Osteoblast (primary cell): Measurements from ENCODE around the gene GNAQ. TPM values are rescaled to one million over a fixed set of nuclear protein-coding genes. Genes with fewer than 3 reads are reported as not detected.
A peak's percentile ranks its signal among the peaks of the same experiment; 100 is the strongest.

Experiments
- DNase-seq: peaks from one replicate; pipeline ENCODE4 v3.0.0; 2011; ENCODE audit warnings: low spot score, mixed read lengths; ENCODE audit not compliant: insufficient read length; ENCODE audit errors: missing footprints
- H2AFZ ChIP-seq: 2 replicates; pipeline ENCODE4 v1.6.0; 2011; ENCODE audit warnings: mild to moderate bottlenecking, low read length
- H3K27ac ChIP-seq: 2 replicates; pipeline ENCODE4 v1.5.1; 2011; ENCODE audit warnings: mild to moderate bottlenecking, low read depth, low read length, moderate library complexity
- H3K27me3 ChIP-seq: 2 replicates; pipeline ENCODE4 v1.6.0; 2012; ENCODE audit warnings: mild to moderate bottlenecking, control low read depth, inconsistent platforms, low read length, moderate library complexity; ENCODE audit not compliant: insufficient read depth
- H3K36me3 ChIP-seq: 2 replicates; pipeline ENCODE4 v1.5.1; 2011; ENCODE audit warnings: mild to moderate bottlenecking, low read length, control low read depth, moderate library complexity; ENCODE audit not compliant: insufficient read depth
- H3K4me1 ChIP-seq: 2 replicates; pipeline ENCODE4 v1.5.1; 2011; ENCODE audit warnings: mild to moderate bottlenecking, low read length, control low read depth, moderate library complexity; ENCODE audit not compliant: insufficient read depth
- H3K4me2 ChIP-seq: 2 replicates; pipeline ENCODE4 v1.6.0; 2011; ENCODE audit warnings: mild to moderate bottlenecking, low read length; ENCODE audit not compliant: insufficient read depth
- H3K4me3 ChIP-seq: fragments of 200-600 bp; sonication (generic); 3 replicates; pipeline ENCODE4 v1.5.1; 2012; ENCODE audit warnings: mild to moderate bottlenecking, low read length, inconsistent platforms; ENCODE audit not compliant: insufficient read depth
- H3K79me2 ChIP-seq: 2 replicates; pipeline ENCODE4 v1.6.0; 2012; ENCODE audit warnings: mild to moderate bottlenecking, low read length, control low read depth, inconsistent platforms; ENCODE audit not compliant: insufficient read depth
- H3K9me3 ChIP-seq: 2 replicates; pipeline ENCODE4 v1.5.1; 2011; ENCODE audit warnings: low read depth, low read length, control low read depth
- H4K20me1 ChIP-seq: 2 replicates; pipeline ENCODE4 v1.6.0; 2012; ENCODE audit warnings: mild to moderate bottlenecking, low read length, control low read depth; ENCODE audit not compliant: insufficient read depth
- total RNA-seq: library from RNA; depleted of rRNA; stranded (reverse); fragments of >200 nt; gene quantifications from 2 replicates; pipeline ENCODE4 v1.2.3, GENCODE V29; 2012
- TF ChIP-seq, protein P1 (sequence below): IDR thresholded peaks from 2 replicates; pipeline ENCODE4 v1.5.1; 2011; ENCODE audit warnings: mild to moderate bottlenecking, low read depth, low read length, moderate library complexity; ENCODE audit errors: extremely low read depth

Gene GNAQ
- total RNA-seq, 1 donor: 64.8 TPM

DNA sequence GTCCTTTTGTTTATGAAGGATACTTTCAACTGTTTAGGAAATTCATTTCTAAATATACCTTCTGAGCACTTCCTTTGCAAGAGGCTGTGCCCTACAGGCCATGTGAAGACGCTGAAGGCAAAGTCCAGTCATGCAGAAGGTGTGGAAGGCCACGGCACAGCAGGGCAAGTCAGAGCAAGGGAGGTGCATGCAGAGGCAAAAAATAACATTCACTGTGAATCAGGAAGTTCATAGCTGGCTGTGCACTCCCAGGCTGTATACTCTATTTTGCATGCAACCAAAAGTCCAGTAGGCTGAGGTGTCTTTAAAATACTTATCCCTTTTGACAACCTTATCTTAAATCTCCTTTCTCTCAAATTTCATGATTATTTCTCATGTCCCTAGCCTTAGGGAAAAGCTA, 50.3 kb downstream of the GNAQ start:
- Histone ChIP-seq H3K27ac (peak overlapping the region; percentile 85), H3K27me3 (no peaks in the 10 kb centered on the region), H4K20me1 (peaks cover 10% of the 10 kb centered on the region), H2AFZ (no peak overlapping the region), H3K9me3 (no peaks in the 10 kb centered on the region), H3K36me3 (no peaks in the 10 kb centered on the region), H3K79me2 (peaks cover 72% of the 10 kb centered on the region), H3K4me3 (no peak overlapping the region), H3K4me1 (peaks cover 39% of the 10 kb centered on the region), H3K4me2 (peak overlapping the region; percentile 49)
- TF ChIP-seq, protein P1, sequence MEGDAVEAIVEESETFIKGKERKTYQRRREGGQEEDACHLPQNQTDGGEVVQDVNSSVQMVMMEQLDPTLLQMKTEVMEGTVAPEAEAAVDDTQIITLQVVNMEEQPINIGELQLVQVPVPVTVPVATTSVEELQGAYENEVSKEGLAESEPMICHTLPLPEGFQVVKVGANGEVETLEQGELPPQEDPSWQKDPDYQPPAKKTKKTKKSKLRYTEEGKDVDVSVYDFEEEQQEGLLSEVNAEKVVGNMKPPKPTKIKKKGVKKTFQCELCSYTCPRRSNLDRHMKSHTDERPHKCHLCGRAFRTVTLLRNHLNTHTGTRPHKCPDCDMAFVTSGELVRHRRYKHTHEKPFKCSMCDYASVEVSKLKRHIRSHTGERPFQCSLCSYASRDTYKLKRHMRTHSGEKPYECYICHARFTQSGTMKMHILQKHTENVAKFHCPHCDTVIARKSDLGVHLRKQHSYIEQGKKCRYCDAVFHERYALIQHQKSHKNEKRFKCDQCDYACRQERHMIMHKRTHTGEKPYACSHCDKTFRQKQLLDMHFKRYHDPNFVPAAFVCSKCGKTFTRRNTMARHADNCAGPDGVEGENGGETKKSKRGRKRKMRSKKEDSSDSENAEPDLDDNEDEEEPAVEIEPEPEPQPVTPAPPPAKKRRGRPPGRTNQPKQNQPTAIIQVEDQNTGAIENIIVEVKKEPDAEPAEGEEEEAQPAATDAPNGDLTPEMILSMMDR: no peak
- DNase-seq: no peak

DNA sequence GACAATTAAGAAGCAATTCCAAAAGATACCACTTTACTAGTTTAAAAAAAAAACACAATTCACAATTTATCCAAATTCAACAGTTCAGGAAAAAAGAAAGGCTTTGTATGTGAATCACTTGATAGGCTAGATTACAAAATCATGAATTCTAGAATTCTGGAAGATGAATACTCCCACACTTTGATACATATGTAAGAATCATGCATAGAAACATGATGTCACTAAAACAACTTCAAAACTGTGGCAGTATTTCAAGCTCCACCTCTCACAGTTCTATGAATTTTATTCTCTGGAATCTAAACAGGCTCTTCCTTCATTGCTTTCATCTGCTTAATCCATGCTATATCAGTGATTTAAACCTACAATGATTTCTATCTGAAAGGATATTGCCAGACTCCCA, 51.0 kb downstream of the GNAQ start:
- H3K27me3 ChIP-seq: no peaks in the 10 kb centered on the region
- TF ChIP-seq, protein P1: no peak
- peaks cover 39% of the 10 kb centered on the region for H3K4me1 ChIP-seq
- no peak for DNase-seq
- peaks cover 71% of the 10 kb centered on the region for H3K79me2 ChIP-seq
- H3K9me3 ChIP-seq: no peaks in the 10 kb centered on the region
- H4K20me1 ChIP-seq: peaks cover 10% of the 10 kb centered on the region
- no peak overlapping the region for H2AFZ ChIP-seq
- H3K4me2 ChIP-seq: peak overlapping the region; percentile 49
- H3K4me3 ChIP-seq: no peak overlapping the region
- no peaks in the 10 kb centered on the region for H3K36me3 ChIP-seq
- H3K27ac ChIP-seq: peak overlapping the region; percentile 85

DNA sequence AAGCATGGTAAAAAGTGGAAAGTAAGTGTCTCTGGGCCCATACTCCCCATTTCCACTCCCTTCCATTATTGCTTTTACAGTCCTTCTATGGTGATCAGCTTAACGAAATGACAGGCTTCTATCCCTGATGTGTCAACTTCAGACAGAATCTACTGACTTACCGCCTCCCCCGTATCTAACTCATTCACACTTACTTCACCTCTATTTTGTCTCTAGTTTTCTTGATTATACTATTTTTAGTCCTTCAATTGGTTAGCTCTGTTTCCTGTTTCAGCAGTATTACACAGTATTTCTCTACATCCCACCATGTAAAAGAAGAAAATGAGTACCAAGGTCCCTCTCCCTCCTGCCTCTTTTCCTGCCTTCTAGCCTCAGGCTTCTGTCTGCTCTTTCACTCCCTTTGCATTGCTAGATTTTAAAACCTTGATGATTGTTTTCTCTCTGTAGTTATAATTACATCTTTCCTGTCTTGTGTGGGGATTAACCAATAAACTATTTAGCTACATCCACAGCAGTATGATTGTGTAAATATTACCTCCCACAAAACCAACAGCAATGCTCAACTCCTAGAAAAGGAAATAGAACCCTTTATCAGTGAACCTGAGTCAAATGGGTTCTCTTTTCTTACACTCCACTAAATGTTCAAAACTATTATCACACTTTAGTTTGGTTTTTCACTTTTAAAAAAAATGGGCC, 53.4 kb downstream of the GNAQ start:
- Histone ChIP-seq H3K9me3 (no peaks in the 10 kb centered on the region), H3K4me3 (no peak overlapping the region), H3K27ac (peak overlapping the region; percentile 41), H3K4me1 (peaks cover 39% of the 10 kb centered on the region), H3K27me3 (no peaks in the 10 kb centered on the region), H3K36me3 (no peaks in the 10 kb centered on the region), H2AFZ (no peak overlapping the region), H4K20me1 (peaks cover 17% of the 10 kb centered on the region), H3K4me2 (no peak overlapping the region), H3K79me2 (peaks cover 77% of the 10 kb centered on the region)
- TF ChIP-seq, protein P1: no peak
- DNase-seq: no peak

DNA sequence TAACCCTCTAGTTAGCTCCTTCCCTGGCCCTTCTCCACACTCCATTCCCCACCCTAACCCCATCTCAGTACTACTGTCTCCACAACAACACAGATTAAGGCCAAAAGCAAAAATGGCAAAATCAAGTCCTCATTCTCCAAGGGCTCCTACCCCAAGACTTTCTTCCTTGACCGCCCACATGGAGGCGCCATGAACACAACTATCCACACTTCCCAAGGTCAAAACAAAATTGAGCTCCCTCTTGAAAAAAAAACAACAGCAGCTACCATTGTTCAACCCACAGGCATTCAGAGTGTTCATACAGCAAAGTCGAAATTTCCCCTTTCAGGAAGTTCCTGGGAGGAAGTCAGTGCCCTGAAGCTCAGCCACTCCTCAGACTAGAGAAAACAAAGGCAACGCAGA, 54.4 kb downstream of the GNAQ start:
- Histone ChIP-seq H3K79me2 (peaks cover 76% of the 10 kb centered on the region), H3K4me3 (no peak overlapping the region), H3K27ac (peak overlapping the region; percentile 41), H3K36me3 (no peaks in the 10 kb centered on the region), H3K27me3 (no peaks in the 10 kb centered on the region), H3K9me3 (no peaks in the 10 kb centered on the region), H4K20me1 (peaks cover 17% of the 10 kb centered on the region), H3K4me2 (peak overlapping the region; percentile 64), H2AFZ (no peak overlapping the region), H3K4me1 (peaks cover 39% of the 10 kb centered on the region)
- TF ChIP-seq, protein P1: peak; percentile 80
- no peak for DNase-seq
